Activated T-cell treated with anti-CD3 and anti-CD28 coated beads, Interleukin-2, amount 50 U/mL, for 72 hours (primary cell): ENCODE data around the gene HCRTR1. TPM values are rescaled to one million over a fixed set of nuclear protein-coding genes. Genes with fewer than 3 reads are reported as not detected.

Source experiments
- ATAC-seq, 2 donors: fragments of 150-1000 bp; cut with Tn5 transposase; replicated peaks in 1 of 2; 2 replicates each; pipeline ENCODE4 v1.10.0; 2021; ENCODE audit warnings: moderate library complexity in 2 of 2, mild to moderate bottlenecking in 1 of 2
- DNase-seq, 2 donors: peaks; one replicate each; pipeline ENCODE4 v3.0.0; 2021 to 2022; ENCODE audit warnings: mixed read lengths in 1 of 2
- H3K27ac Mint-ChIP-seq: one replicate; pipeline ENCODE4 v1.8.0; 2022; ENCODE audit warnings: mild to moderate bottlenecking, moderate library complexity, mixed read lengths
- H3K27me3 Mint-ChIP-seq: one replicate; pipeline ENCODE4 v1.8.0; 2022; ENCODE audit warnings: low read depth, mixed read lengths
- H3K36me3 Mint-ChIP-seq, 2 donors: one replicate each; pipeline ENCODE4 v1.8.0; 2022; ENCODE audit warnings: mixed read lengths in 2 of 2, mild to moderate bottlenecking in 1 of 2; ENCODE audit not compliant: insufficient read depth in 2 of 2
- H3K4me1 Mint-ChIP-seq: one replicate; pipeline ENCODE4 v1.8.0; 2022; ENCODE audit warnings: low read depth, mixed read lengths
- H3K4me3 Mint-ChIP-seq, 2 donors: one replicate each; pipeline ENCODE4 v1.8.0; 2022; ENCODE audit warnings: mild to moderate bottlenecking in 2 of 2, mixed read lengths in 2 of 2, moderate library complexity in 2 of 2
- H3K9me3 Mint-ChIP-seq, 2 donors: one replicate each; pipeline ENCODE4 v1.8.0; 2022; ENCODE audit warnings: mixed read lengths in 2 of 2
- total RNA-seq, 2 donors: library from RNA; stranded (reverse); gene quantifications; one replicate each; pipeline ENCODE4 v1.2.3, GENCODE V29; 2022

The HCRTR1 gene
- total RNA-seq, 2 donors from 2014 or later: not detected

GRCh38 chr1:31598980-31599379 lies 18.5 kb upstream of the HCRTR1 start:
- peaks cover 7% of the 10 kb centered on the region for H3K27me3 Mint-ChIP-seq
- no peak overlapping the region for H3K4me3 Mint-ChIP-seq
- no peaks in the 10 kb centered on the region for H3K9me3 Mint-ChIP-seq
- no peaks in the 10 kb centered on the region for H3K4me1 Mint-ChIP-seq
- no peak for ATAC-seq
- H3K36me3 Mint-ChIP-seq: no peaks in the 10 kb centered on the region
- DNase-seq: no peak
- H3K27ac Mint-ChIP-seq: no peak overlapping the region

- Mint-ChIP-seq H3K36me3 (no peaks in the 10 kb centered on the region), H3K27me3 (peaks cover 6% of the 10 kb centered on the region), H3K9me3 (no peaks in the 10 kb centered on the region)
Measured at GRCh38 chr1:31600641-31601040, 16.8 kb upstream of the HCRTR1 start.

DNA sequence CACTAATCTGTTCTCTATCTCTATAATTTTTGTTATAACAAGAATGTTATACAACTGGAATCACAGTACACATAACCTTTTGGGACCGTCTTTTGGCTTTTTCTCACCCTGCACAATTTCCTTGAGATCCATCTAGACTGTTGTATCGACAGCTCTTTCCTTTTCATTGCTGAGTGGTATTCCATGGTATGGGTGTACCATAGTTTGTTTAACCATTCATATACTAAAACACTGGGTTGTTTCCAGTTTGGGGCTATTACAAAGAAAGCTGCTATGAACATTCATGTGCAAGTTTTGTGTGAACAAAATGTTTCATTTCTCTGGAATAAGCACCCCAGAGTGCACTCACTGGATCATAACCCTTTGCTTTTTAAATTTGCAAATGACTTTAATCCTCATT lies 15.4 kb upstream of the HCRTR1 start:
- Mint-ChIP-seq H3K27ac (no peak overlapping the region), H3K4me3 (no peak overlapping the region), H3K4me1 (peaks cover 12% of the 10 kb centered on the region)

More at GRCh38 chr1:31600641-31601040, 16.8 kb upstream of the HCRTR1 start:
- ATAC-seq (no peak), DNase-seq (no peak)
- H3K4me1 Mint-ChIP-seq: peaks cover 2% of the 10 kb centered on the region
- no peak overlapping the region for H3K27ac Mint-ChIP-seq
- H3K4me3 Mint-ChIP-seq: no peak overlapping the region

DNA sequence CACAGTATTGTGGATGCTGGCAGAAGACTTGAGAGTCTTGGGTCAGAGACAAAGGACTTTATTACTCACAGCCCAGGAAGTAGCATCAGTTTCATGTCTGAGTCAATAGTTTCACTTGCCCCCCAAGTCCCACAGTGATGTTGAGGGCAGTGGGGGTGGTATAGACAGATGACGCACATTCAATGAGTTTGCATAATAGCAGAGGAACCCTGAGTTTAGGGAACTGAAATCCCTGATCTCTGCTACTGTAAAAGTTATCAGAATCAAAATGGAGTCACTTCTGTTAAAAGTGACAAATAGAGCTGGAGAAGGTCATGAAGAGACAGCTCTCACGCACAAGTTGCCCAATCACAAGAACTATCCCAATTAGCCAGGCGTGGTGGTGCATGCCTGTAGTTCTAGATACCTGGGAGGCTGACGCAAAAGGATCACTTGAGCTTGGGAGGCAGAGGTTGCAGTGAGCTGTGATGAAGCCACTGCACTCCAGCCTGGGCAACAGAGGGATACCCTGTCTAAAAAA lies 11.5 kb upstream of the HCRTR1 start:
- peaks cover 13% of the 10 kb centered on the region for H3K27me3 Mint-ChIP-seq
- peak; percentile 100 for ATAC-seq
- peaks cover 12% of the 10 kb centered on the region for H3K4me1 Mint-ChIP-seq
- DNase-seq: peak; percentile 63
- peak overlapping the region in 1 of 2 donors; percentile 23 for H3K4me3 Mint-ChIP-seq
- peaks cover 0 to 2% of the 10 kb centered on the region in 2 donors for H3K36me3 Mint-ChIP-seq
- H3K9me3 Mint-ChIP-seq: peaks cover 0 to 2% of the 10 kb centered on the region in 2 donors
- H3K27ac Mint-ChIP-seq: peak overlapping the region; percentile 30

More for the DNA sequence above, 15.4 kb upstream of the HCRTR1 start:
- Mint-ChIP-seq H3K36me3 (peaks cover 0 to 2% of the 10 kb centered on the region in 2 donors), H3K27me3 (no peaks in the 10 kb centered on the region), H3K9me3 (peaks cover 0 to 2% of the 10 kb centered on the region in 2 donors)
- ATAC-seq (no peak), DNase-seq (no peak)

DNA sequence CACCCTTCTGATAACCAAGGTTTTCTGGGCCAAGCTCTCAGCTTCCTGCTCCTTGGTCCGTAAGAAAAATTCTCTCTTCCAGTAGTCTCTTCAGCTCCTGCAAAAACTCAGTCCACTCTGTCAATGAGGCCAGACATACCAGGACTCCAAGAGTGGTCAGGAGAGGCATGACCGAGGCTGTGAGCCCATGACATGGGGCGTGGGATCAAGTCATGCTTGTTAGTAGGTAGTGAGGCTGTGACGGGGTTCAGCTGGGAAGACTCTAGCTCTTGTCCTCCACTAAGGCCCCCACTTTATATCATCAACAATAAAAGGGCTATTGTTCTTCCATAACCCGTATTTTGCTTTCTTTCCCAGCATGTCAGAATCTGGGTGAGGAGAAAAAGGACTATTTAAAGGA lies 10.1 kb upstream of the HCRTR1 start:
- no peak for ATAC-seq
- Mint-ChIP-seq H3K9me3 (peaks cover 0 to 2% of the 10 kb centered on the region in 2 donors), H3K27me3 (peaks cover 13% of the 10 kb centered on the region), H3K27ac (no peak overlapping the region), H3K36me3 (peaks cover 0 to 2% of the 10 kb centered on the region in 2 donors), H3K4me3 (no peak overlapping the region), H3K4me1 (peaks cover 12% of the 10 kb centered on the region)
- DNase-seq: no peak

DNA sequence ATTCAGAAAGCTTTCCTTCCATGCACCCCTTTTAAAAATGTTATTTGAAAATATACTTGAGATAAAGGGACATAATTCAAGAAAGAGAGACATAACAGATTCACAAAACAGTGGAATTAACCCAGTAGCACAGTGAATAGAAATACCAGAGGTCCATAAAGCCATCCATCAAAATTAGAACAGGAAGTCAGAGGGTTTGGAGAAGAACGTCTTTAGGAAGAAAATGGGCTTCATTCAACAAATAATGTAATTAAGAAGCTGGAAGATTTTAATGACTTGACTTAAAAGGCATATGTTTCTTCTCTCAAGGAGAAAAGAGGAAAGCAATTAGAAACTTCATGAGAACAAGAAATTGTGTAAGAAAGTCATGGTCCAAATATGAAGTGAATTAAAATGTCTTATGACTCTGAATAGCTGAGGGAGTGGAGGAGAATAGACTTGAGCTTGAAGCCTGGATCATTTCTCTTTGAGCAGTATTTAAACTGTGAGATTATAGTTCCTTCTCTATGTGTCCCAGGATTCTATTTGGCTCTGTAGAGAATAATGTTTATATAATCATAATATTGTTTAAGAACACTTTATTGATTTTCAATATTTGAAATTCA lies 7.9 kb upstream of the HCRTR1 start:
- Mint-ChIP-seq H3K4me3 (no peak overlapping the region), H3K27me3 (peaks cover 13% of the 10 kb centered on the region), H3K9me3 (peaks cover 0 to 2% of the 10 kb centered on the region in 2 donors)

DNA sequence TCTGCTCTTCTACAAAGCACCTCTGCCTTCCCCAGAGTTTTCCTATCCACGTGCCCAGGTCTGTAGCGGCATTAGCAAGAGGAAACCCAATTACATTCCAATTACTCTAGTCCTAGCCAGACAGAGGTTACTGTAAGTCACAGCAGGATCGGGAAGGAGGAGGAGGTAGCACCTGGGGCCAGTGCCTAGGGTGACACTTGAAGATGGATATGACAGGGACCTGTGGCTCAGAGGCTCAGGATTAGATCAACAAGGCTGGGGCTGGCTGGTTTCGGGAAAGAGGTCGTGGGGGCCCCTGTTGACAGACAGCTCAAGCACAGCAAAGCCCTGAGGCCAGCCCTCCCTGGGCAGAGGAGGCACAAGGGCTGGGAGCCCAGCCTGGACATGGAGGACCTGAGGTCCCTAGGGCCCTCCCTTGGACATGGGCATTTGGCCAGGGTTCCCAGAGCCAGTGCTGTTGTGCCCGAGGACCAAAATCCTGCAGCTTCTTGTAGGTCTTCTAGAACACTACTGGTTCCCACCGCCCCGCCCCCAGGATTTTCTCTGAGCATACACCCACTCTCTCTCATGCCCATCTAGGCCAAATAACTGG lies 3.0 kb upstream of the HCRTR1 start:
- DNase-seq: no peak
- H3K27ac Mint-ChIP-seq: no peak overlapping the region

More for the DNA sequence above, 7.9 kb upstream of the HCRTR1 start:
- H3K4me1 Mint-ChIP-seq: peaks cover 12% of the 10 kb centered on the region
- H3K27ac Mint-ChIP-seq: no peak overlapping the region
- peaks cover 0 to 2% of the 10 kb centered on the region in 2 donors for H3K36me3 Mint-ChIP-seq
- no peak for DNase-seq
- no peak for ATAC-seq

DNA sequence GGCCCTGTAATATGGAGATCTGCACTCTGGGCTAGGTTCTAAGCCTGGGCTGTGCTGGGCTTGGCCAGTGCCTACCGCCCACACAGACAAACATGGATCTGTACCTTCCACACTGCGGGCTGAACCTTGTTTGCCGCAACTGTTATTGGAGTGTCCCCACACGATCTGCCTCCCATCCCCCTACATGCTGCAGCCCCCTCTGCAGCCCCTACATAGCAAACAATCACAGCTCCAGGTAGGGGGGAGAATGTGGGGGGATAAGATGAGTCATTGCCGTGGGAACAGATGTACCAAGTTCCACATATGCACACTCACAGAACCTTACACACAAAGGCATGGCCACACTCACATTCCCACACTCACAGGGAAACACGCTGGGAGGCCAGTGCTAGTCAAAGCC lies 2.1 kb upstream of the HCRTR1 start:
- no peak overlapping the region for H3K4me3 Mint-ChIP-seq
- no peak for DNase-seq
- H3K27me3 Mint-ChIP-seq: peaks cover 45% of the 10 kb centered on the region

More for the DNA sequence above, 3.0 kb upstream of the HCRTR1 start:
- Mint-ChIP-seq H3K36me3 (no peaks in the 10 kb centered on the region), H3K4me1 (peaks cover 3% of the 10 kb centered on the region), H3K9me3 (no peaks in the 10 kb centered on the region), H3K4me3 (no peak overlapping the region), H3K27me3 (peaks cover 42% of the 10 kb centered on the region)
- no peak for ATAC-seq

GRCh38 chr1:31615939-31616338 lies 1.6 kb upstream of the HCRTR1 start:
- peaks cover 40% of the 10 kb centered on the region for H3K27me3 Mint-ChIP-seq
- peaks cover 3% of the 10 kb centered on the region for H3K4me1 Mint-ChIP-seq
- no peak for ATAC-seq
- no peak for DNase-seq
- H3K36me3 Mint-ChIP-seq: no peaks in the 10 kb centered on the region
- H3K9me3 Mint-ChIP-seq: no peaks in the 10 kb centered on the region
- H3K4me3 Mint-ChIP-seq: no peak overlapping the region
- H3K27ac Mint-ChIP-seq: no peak overlapping the region

More for the DNA sequence above, 2.1 kb upstream of the HCRTR1 start:
- peaks cover 3% of the 10 kb centered on the region for H3K4me1 Mint-ChIP-seq
- no peaks in the 10 kb centered on the region for H3K36me3 Mint-ChIP-seq
- no peaks in the 10 kb centered on the region for H3K9me3 Mint-ChIP-seq
- no peak for ATAC-seq
- no peak overlapping the region for H3K27ac Mint-ChIP-seq

GRCh38 chr1:31617916-31618746 lies 642 bp downstream of the HCRTR1 start:
- Mint-ChIP-seq H3K27me3 (peaks cover 40% of the 10 kb centered on the region), H3K4me3 (peak overlapping the region in 1 of 2 donors; percentile 48), H3K36me3 (no peaks in the 10 kb centered on the region), H3K4me1 (peaks cover 3% of the 10 kb centered on the region), H3K9me3 (no peaks in the 10 kb centered on the region), H3K27ac (no peak overlapping the region)
- DNase-seq: peak; percentile 50 to 55
- ATAC-seq: peak; percentile 72 to 74

DNA sequence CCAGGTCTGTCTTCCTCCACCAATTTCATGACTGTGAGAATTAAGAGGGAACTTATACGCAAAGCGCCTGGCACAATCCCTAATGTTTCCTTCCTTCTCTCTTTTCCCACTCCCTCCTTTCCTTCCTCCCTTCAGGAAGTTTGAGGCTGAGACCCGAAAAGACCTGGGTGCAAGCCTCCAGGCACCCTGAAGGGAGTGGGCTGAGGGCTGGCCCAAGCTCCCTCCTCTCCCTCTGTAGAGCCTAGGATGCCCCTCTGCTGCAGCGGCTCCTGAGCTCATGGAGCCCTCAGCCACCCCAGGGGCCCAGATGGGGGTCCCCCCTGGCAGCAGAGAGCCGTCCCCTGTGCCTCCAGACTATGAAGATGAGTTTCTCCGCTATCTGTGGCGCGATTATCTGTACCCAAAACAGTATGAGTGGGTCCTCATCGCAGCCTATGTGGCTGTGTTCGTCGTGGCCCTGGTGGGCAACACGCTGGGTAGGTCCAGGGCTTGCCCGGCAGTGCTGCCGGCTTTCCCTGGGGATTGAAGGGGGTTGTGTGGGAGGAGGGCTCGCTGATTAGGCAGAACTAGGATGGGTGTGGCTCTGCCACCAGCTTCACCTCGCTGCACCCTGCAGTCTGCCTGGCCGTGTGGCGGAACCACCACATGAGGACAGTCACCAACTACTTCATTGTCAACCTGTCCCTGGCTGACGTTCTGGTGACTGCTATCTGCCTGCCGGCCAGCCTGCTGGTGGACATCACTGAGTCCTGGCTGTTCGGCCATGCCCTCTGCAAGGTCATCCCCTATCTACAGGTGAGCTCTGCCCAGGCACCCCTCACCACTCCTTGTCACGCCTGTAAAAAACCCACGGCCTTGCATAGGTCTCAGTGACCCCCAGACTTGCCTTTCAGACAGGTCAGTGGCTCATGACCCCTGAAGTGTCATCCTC lies 1.7 kb downstream of the HCRTR1 start:
- no peak overlapping the region for H3K27ac Mint-ChIP-seq
- H3K27me3 Mint-ChIP-seq: peaks cover 40% of the 10 kb centered on the region
- no peak for DNase-seq
- no peaks in the 10 kb centered on the region for H3K36me3 Mint-ChIP-seq
- H3K9me3 Mint-ChIP-seq: no peaks in the 10 kb centered on the region
- H3K4me1 Mint-ChIP-seq: peaks cover 9% of the 10 kb centered on the region
- ATAC-seq: no peak
- no peak overlapping the region for H3K4me3 Mint-ChIP-seq
